Tibial nerve (tissue), 4 donors: Measurements from ENCODE around the gene GABRR2.

ENCODE experiments used
- EP300 ChIP-seq, 2 donors: sonication (generic); formaldehyde crosslinking; IDR thresholded peaks; one replicate each; pipeline ENCODE4 v1.6.1; 2017; ENCODE audit warnings: antibody characterized with exemption in 2 of 2, mild to moderate bottlenecking in 1 of 2
- POLR2A ChIP-seq, 2 donors: fragments of 450-650 bp; IDR thresholded peaks; one replicate each; pipeline ENCODE4 v1.6.1; 2017; ENCODE audit warnings: antibody characterized with exemption in 2 of 2, mild to moderate bottlenecking in 2 of 2, moderate library complexity in 2 of 2
- TF ChIP-seq, protein P1 (sequence below), 5 experiments: fragments of 200-600 bp in 3 of 5; fragments of 450-650 bp in 2 of 5; sonication (generic) in 3 of 5; IDR thresholded peaks; one replicate each; pipeline ENCODE4 v1.5.1; 2016 to 2019; ENCODE audit warnings: antibody characterized with exemption in 5 of 5, mild to moderate bottlenecking in 3 of 5, moderate library complexity in 2 of 5

DNA sequence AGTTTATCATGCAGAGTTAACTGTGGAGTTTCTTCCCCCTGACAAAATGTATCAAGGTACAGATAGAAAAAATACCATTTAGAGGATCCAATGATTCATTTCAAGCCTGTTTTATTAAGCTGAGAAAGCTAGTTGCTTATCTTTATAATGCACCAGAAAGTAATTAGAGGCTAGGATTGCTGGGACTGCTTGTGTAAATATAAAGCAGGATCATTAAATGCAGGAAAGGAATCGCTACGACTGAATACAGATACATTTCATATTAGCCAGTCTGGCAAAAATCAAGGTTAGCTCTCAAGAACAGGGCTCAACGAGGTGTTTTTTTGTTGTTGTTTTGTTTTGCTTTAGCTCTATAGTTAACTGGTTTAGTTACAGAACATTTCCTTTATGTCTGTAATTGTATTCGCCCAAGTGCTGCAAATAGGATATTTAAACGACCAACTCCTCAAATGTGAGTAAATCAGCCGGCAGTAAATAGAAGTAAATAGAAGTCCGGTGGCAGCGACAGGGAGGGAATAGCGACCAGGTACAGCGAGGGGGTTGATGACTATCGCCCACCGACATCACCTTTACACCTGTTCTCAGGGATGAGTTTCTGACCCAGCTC is 36.7 kb upstream of the GABRR2 start:
- TF ChIP-seq, protein P1, sequence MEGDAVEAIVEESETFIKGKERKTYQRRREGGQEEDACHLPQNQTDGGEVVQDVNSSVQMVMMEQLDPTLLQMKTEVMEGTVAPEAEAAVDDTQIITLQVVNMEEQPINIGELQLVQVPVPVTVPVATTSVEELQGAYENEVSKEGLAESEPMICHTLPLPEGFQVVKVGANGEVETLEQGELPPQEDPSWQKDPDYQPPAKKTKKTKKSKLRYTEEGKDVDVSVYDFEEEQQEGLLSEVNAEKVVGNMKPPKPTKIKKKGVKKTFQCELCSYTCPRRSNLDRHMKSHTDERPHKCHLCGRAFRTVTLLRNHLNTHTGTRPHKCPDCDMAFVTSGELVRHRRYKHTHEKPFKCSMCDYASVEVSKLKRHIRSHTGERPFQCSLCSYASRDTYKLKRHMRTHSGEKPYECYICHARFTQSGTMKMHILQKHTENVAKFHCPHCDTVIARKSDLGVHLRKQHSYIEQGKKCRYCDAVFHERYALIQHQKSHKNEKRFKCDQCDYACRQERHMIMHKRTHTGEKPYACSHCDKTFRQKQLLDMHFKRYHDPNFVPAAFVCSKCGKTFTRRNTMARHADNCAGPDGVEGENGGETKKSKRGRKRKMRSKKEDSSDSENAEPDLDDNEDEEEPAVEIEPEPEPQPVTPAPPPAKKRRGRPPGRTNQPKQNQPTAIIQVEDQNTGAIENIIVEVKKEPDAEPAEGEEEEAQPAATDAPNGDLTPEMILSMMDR (IDR thresholded peaks at IDR 0.05) = no peak
- TF ChIP-seq POLR2A (IDR thresholded peaks at IDR 0.05) = no peak
- TF ChIP-seq EP300 (IDR thresholded peaks at IDR 0.05) = no peak
